Myocyte (in vitro differentiated cells): ENCODE measurements around the gene ABCA7. TPM values are rescaled to one million over a fixed set of nuclear protein-coding genes. Genes with fewer than 3 reads are reported as not detected.

Source experiments
- DNase-seq: peaks from one replicate; pipeline ENCODE4 v3.0.0-alpha.2; 2012; ENCODE audit warnings: low read depth
- polyA plus RNA-seq: library from polyadenylated mRNA; unstranded; fragments of >200 nt; gene quantifications from one replicate; pipeline ENCODE4 v1.2.1, GENCODE V29; 2012; ENCODE audit warnings: missing spikeins
- total RNA-seq: library from RNA; depleted of rRNA; stranded (reverse); fragments of >200 nt; gene quantifications from 2 replicates; pipeline ENCODE4 v1.2.3, GENCODE V29; 2014

Gene ABCA7
- 41.9 and 43.0 TPM in 2 replicates for total RNA-seq
- 28.2 TPM for polyA plus RNA-seq

DNA sequence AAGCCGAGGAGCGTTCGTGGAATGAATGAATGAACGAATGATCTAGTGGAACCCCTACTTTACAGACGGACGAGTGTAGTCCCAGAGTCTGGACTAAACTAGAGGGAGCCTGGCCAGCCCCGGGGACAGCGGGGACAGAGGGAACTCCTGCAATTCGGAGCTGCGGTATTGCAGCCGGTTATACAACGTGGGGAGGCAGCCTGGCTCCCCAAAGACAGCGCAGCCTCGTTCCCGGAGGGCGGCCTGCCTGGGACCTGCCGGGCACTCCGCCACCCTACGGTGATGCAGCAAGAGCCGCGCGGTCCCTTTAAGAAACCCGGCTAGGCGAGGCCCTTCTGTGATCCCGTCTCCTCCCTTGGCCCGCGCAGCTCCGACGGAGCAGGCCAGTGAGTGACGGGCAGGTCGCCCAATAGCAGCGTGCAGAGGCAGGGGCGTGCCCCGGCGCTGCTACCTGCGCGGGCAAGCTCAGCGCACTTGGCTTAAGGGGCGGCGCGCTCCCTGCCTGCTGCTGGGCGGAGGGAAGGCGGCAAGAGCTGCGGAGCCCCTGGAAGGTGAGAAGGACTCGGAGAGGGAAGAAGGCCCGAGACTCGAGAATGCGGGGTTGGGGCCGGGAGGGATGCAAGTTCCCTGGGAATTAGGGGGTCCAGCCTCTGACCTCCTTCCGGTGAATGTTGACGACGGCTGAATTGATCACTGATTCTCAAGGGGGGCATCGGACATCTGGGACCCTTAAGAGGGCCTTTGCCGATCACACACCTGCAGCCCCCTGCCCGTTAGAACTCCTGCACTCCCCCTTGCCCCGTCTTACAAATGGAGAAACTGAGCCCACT, at the start of gene ABCA7:
TSS of gene ABCA7 (plus strand) at position 462 of the 830 bp plus-strand sequence. CDS start 1,255 bp downstream, outside the sequence.
- DNase-seq = peak; percentile 96

DNA sequence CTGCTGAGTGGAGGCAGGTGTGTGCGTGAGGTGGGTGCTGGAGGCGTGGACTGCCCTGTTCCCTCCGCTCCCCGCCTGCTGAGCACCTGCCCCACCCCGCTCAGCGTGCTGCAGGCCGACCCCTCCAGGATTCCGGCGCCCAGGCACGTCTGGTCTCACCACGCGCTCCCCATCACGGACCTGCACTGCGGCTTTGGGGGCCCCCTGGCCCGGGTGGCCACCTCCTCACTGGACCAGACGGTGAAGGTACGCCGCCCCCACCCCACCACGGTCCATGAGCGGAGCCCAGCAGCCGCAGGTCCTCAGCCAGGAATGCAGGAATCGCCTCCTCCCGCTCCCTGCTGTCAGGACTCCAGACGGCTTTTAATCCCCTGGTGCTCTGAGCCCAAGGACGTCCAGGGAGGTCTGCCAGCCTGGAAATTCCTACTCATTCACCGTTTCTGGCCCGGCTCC, 49.8 kb upstream of the ABCA7 start:
- no peak for DNase-seq

DNA sequence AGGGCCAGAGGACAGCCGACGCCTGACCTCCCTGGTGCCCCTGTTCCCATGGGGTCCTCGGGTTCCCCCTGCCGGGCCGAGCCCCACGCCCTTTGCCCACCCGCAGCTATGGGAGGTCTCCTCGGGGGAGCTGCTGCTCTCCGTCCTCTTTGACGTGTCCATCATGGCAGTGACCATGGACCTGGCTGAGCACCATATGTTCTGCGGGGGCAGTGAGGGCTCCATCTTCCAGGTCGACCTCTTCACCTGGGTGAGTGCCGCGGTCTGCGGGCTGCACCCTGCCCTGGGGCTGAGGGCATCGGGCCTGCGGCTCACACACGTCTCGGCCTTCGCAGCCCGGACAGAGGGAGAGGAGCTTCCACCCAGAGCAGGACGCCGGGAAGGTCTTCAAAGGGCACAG, 49.2 kb upstream of the ABCA7 start:
- no peak for DNase-seq

- DNase-seq = no peak
Observed at GRCh38 chr19:991174-991931, 48.6 kb upstream of the ABCA7 start.

DNA sequence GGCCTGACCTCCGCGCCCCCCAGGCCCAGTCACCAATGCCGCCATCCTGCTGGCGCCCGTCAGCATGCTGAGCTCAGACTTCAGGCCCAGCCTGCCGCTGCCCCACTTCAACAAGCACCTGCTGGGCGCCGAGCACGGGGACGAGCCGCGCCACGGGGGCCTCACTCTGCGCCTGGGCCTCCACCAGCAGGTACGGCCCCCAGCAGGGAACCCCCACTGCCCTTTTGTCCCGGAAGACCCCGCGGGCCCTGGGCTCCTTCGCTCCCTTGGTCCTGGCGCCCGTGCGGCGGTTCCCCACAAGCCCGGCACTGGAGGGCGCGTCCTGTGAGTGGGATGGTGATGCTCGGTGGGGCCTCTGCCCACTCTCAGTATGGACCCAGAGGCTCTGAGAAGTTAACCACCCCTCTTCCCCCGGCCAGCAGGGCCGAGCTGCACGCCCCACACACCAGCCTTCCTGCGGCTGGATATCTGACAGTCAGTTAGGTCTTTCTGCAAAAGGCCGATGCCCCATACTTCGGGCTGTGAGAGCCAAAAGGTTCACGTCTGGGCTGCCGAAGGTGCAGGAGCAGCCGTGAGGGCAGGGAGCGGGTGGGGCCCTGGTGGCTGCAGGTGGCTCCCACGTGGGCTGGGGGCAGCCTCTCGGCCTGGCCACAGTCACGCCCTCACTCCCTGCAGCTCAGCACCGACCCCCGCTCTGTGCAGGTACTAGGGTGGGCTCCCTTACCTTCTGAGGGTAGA, 47.8 kb upstream of the ABCA7 start:
- DNase-seq = no peak

DNA sequence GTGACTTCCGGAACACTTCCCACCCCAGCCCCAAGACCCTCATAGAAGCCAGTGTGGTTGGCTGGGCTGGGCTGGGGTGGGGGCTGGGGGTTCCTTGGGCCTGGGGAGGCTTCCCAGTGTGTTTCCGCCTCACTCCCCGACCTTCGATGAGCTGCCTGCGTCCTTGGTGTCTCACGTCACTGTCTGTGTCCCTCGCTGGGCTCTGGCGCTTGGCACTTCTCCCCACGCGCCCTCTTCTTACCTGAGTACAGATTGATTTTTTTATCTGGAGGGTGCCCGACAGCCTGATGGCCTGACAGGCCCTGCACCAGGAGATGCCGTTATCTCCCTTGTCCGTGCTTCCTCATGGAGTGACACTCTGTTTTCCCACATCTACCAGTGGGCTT, 47.2 kb upstream of the ABCA7 start:
- no peak for DNase-seq

GRCh38 chr19:993361-993830, 46.5 kb upstream of the ABCA7 start:
- DNase-seq = no peak

GRCh38 chr19:993831-994393, 46.0 kb upstream of the ABCA7 start:
- DNase-seq = no peak

- no peak for DNase-seq
Observed at GRCh38 chr19:994516-994915, 45.4 kb upstream of the ABCA7 start.

DNA sequence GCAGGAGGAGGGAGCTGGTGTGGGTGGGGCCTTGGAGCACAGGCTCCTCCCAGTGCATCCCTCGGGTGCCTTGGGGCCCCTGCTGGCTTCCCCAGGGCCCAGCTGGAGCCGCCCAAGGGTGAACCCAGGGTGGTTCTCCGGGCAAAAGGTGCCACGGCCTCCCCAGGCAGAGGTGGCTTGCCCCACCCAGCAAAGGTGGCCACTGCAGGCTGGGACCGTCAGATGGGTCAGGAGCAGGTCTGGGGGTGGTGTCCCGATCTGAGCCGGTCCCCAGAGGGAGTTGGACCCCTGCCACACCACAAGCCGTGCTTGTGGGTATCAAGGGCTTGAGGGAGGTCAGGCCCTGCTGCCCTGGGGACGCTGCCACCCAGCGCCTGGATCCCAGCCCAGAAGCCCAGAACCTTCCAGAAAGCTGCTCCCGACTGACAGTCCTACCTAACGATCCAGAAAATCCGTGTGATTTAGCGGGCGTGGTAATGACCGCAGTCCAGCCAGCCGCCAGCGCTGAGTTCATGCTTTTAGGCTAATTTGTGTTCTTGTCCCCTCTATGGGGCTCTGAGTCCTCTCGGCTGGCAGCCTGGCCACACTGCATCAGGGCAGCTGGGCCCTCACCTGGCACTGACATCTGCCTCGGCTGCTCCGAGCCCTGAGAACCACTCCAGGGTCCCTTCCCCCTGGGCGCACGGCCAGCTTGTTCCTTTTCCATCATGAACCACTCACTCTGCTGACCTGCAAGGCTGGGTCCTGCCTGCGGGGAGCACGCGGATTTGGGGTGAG, 44.7 kb upstream of the ABCA7 start:
- peak; percentile 9 for DNase-seq

DNA sequence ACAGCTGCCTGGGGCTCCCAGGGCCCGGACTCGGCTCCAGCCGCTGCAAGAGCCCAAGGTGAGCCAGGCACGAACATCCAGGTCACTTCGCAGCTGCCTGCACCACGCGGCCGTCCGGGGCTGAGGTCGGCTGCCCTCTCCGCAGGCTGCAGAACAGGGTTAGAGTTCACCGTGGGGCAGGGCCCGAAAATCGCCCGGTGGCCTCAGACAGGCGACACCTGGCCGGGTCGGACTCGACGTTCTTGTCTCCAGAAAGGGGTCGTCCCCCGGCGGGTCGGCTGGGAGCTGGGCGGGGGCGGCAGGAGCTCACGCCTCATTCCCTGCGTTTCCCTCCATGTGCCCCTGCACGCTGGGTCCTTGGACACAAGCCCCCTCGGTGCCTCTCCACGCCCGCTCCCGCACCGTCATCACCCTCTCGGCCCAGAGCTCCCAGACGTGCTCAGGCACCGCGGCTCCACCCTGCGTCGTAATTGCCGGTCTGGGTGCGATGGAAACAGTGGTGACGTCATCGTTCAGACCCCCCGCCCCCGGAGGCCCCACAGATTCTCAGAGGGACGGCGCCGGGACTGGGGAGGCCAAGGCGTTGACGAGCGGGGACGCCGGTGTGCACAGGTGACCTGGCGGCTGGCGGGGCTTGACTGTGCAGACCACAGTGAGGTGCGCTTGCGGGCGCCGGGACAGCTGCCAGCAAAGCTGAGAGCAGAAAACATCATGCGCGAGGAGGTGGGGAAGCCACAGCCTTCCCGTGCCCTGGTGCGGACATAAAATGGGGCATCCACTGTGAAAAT, 43.7 kb upstream of the ABCA7 start:
- peak; percentile 15 for DNase-seq

- no peak for DNase-seq
Observed at GRCh38 chr19:998064-998463, 41.8 kb upstream of the ABCA7 start.

DNA sequence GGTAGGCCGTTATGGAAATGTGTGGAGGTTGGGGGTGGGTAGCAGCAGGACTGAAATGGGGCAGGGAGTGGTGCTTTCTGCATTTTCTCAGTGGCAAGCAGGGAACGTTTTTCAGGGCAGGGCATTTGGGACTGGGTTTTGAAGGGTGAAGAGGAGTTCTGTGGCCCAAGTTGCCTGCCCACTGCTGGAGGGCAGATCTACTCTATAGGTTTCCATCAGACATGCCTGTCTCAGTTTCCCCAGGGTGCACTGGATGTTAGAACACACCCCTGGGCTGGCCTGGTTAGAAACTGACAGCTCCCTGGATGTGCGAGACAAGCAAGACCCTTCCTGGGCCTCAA, 40.6 kb upstream of the ABCA7 start:
- DNase-seq = no peak

DNA sequence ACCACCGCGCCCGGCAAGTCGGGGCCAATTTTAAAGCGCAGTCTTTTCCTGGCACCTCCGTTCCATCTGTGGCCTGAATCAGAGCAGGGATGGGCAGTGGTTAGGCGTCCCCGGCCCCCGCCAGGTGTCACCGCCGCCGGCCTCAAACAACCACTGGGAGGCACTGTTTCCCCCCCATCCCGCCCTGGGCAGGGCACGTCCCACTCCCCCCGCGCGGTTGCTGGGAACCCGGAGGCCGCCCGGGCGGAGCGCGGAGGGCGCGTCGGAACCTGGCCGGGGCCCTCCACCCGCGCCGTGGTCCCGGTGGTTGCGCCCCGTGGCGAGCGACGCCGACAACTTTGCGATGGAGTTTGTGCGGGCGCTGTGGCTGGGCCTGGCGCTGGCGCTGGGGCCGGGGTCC, 39.8 kb upstream of the ABCA7 start, which contains the start of gene GRIN3B:
TSS of gene GRIN3B (plus strand) at position 325 of the 400 bp plus-strand sequence. CDS start at position 344, 19 bp downstream.
- DNase-seq = peak; percentile 37

GRCh38 chr19:1000591-1001537, 39.0 kb upstream of the ABCA7 start:
- DNase-seq = no peak

- DNase-seq = peak; percentile 37
Observed at GRCh38 chr19:1001538-1002166, 38.3 kb upstream of the ABCA7 start.

DNA sequence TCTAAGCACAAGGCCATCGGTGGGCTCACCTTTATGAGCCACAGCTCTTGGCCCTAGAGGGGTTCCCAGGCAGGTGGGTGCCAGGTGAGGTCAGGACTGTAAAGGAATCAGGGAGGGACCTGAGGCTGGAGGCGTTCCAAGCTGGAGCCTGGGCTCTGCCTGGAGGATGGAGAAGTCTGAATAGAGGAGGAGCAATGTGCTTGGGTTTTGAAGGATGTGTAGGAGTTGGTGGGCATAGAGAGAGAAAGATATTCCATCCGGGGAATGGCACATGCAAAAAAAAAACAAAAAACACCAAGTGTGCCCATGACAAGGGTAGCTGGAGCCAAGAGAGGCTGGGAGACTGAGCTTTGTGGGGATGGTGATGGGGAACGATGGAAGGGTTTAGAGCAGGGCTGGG, 37.3 kb upstream of the ABCA7 start:
- DNase-seq = no peak

- no peak for DNase-seq
Observed at GRCh38 chr19:1003283-1003682, 36.6 kb upstream of the ABCA7 start.
